NCI-H2227 treated with DMSO at 0.1 percent for 48 hours (cell line): Measurements from ENCODE around the gene CHRNB1.

Source experiments
- DNase-seq: peaks from one replicate; lab custom pipeline; 2025; lab: John Stamatoyannopoulos, UW

The CHRNB1 gene

GRCh38 chr17:7415784-7416183 lies 29.1 kb upstream of the CHRNB1 start:
- DNase-seq = no peak

GRCh38 chr17:7416323-7416722 lies 28.5 kb upstream of the CHRNB1 start:
- DNase-seq = no peak

- DNase-seq = no peak
Observed at GRCh38 chr17:7417056-7417655, 27.7 kb upstream of the CHRNB1 start.

- no peak for DNase-seq
Observed at GRCh38 chr17:7418472-7419152, 26.2 kb upstream of the CHRNB1 start.

GRCh38 chr17:7419819-7420610 lies 24.8 kb upstream of the CHRNB1 start, which contains the start of gene SPEM1:
Gene SPEM1, plus strand, starts transcription at chr17:7420324. Its CDS starts 61 bp downstream, at chr17:7420385.
- no peak for DNase-seq

- no peak for DNase-seq
Observed at GRCh38 chr17:7421186-7421585, 23.7 kb upstream of the CHRNB1 start.

GRCh38 chr17:7423679-7424078 lies 21.2 kb upstream of the CHRNB1 start:
- no peak for DNase-seq

- DNase-seq = no peak
Observed at GRCh38 chr17:7425316-7425715, 19.5 kb upstream of the CHRNB1 start, which contains the start of gene SPEM2. Gene SPEM2, plus strand, starts transcription at chr17:7425616. Its CDS starts 73 bp downstream, at chr17:7425689.

- DNase-seq = no peak
Observed at GRCh38 chr17:7425756-7426155, 19.1 kb upstream of the CHRNB1 start.

GRCh38 chr17:7426203-7426863 lies 18.5 kb upstream of the CHRNB1 start:
- no peak for DNase-seq

GRCh38 chr17:7426896-7427489 lies 17.9 kb upstream of the CHRNB1 start:
- DNase-seq = no peak

- no peak for DNase-seq
Observed at GRCh38 chr17:7427549-7427948, 17.3 kb upstream of the CHRNB1 start.

GRCh38 chr17:7428557-7428956 lies 16.3 kb upstream of the CHRNB1 start, which contains the start of gene SPEM3:
Gene SPEM3, plus strand, starts transcription at chr17:7428857. Its CDS starts 46 bp downstream, at chr17:7428903.
- DNase-seq = no peak

GRCh38 chr17:7429722-7430121 lies 15.1 kb upstream of the CHRNB1 start:
- DNase-seq = no peak

- no peak for DNase-seq
Observed at GRCh38 chr17:7431231-7431630, 13.6 kb upstream of the CHRNB1 start.

GRCh38 chr17:7432296-7432695 lies 12.6 kb upstream of the CHRNB1 start:
- no peak for DNase-seq

GRCh38 chr17:7435676-7436555 lies 8.9 kb upstream of the CHRNB1 start:
- no peak for DNase-seq

GRCh38 chr17:7436556-7437368 lies 8.1 kb upstream of the CHRNB1 start:
- peak; percentile 35 for DNase-seq

GRCh38 chr17:7437369-7437863 lies 7.4 kb upstream of the CHRNB1 start:
- no peak for DNase-seq
